ENCODE results near the gene SLC22A2. TPM values are rescaled to one million over a fixed set of nuclear protein-coding genes. Genes with fewer than 3 reads are reported as not detected.

Gene SLC22A2
- total and polyA plus RNA-seq, 2 donors (not counting 3 experiments of a cell fraction or from before 2014, with no cell fraction given), result not detected

- ChIA-PET CTCF (no interaction called here), POLR2A (no interaction called here)
- no peaks in the 10 kb centered on the region for H3K9me1 ChIP-seq (replicated peaks; ENCODE audit: control insufficient read depth, extremely low read depth, insufficient read depth, low read length)
- H3K4me1 ChIP-seq (ENCODE audit: control insufficient read depth, extremely low read depth, insufficient read depth, low read length), result no peaks in the 10 kb centered on the region
- H3K4me2 ChIP-seq (ENCODE audit: insufficient read depth, low read length), result no peak overlapping the region
- no peaks in the 10 kb centered on the region for H3K27me3 ChIP-seq (ENCODE audit: control insufficient read depth in 2 of 2, insufficient read depth in 2 of 2, low read length in 2 of 2)
- FAIRE-seq, result no peak
- TF ChIP-seq POLR2AphosphoS5 (IDR thresholded peaks at IDR 0.05; ENCODE audit: insufficient read depth, low read depth, low read length), result no peak
- TF ChIP-seq CTCF (IDR thresholded peaks at IDR 0.05; ENCODE audit: extremely low read depth in 1 of 2, insufficient read depth in 1 of 2, low read depth in 1 of 2, low read length in 2 of 2), result no peak
- TF ChIP-seq FOS (IDR thresholded peaks at IDR 0.05; ENCODE audit: borderline replicate concordance, insufficient read depth, low read length), result no peak
- TF ChIP-seq JUN (IDR thresholded peaks at IDR 0.05; ENCODE audit: borderline replicate concordance, insufficient read depth, insufficient read length, low read depth), result no peak
- TF ChIP-seq GATA2 (IDR thresholded peaks at IDR 0.05; ENCODE audit: insufficient read depth, insufficient read length, low read depth, low read length), result no peak
- no peak for TF ChIP-seq POLR2A (IDR thresholded peaks at IDR 0.05; ENCODE audit: low read depth, low read length)
- no peak for TF ChIP-seq MYC (IDR thresholded peaks at IDR 0.05; ENCODE audit: low read depth, low read length)
- no peak for TF ChIP-seq EZH2 (IDR thresholded peaks at IDR 0.05; ENCODE audit: borderline replicate concordance, low read depth, low read length, severe bottlenecking)
- TF ChIP-seq, protein P1, sequence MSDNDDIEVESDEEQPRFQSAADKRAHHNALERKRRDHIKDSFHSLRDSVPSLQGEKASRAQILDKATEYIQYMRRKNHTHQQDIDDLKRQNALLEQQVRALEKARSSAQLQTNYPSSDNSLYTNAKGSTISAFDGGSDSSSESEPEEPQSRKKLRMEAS (IDR thresholded peaks at IDR 0.05; ENCODE audit: insufficient read depth, insufficient read length), result no peak
- H3K36me3 ChIP-seq (ENCODE audit: control insufficient read depth in 2 of 2, extremely low read depth in 1 of 2, insufficient read depth in 2 of 2, low read length in 2 of 2), result no peaks in the 10 kb centered on the region
- no peaks in the 10 kb centered on the region for H4K20me1 ChIP-seq (replicated peaks; ENCODE audit: control insufficient read depth, extremely low read depth, insufficient read depth, low read length)
- no peaks in the 10 kb centered on the region for H3K79me2 ChIP-seq (ENCODE audit: control insufficient read depth, insufficient read depth, low read length)
- peaks cover 2% of the 10 kb centered on the region for H3K9me3 ChIP-seq (replicated peaks; ENCODE audit: control insufficient read depth, insufficient read depth, low read length)
- intact Hi-C loops (cut with micrococcal nuclease), result no loop called here
- H3K4me3 ChIP-seq (replicated peaks in 1 of 3; ENCODE audit: insufficient read depth in 1 of 3, low read depth in 1 of 3, low read length in 3 of 3), result no peak overlapping the region
- dilution Hi-C loops (cut with MboI; ENCODE audit: extremely low pct_ligation_motif_present, low sequenced_read_pairs), result no loop called here
- BruUV-seq (replicated peaks), result no TSS peak
- H3K9ac ChIP-seq (replicated peaks; ENCODE audit: extremely low read depth, insufficient read depth, low read length), result no peak overlapping the region
- no peak overlapping the region for H3K27ac ChIP-seq (ENCODE audit: insufficient read depth, low read depth, low read length)
- no peak for DNase-seq (ENCODE audit: low read depth, low spot score)
- H2AFZ ChIP-seq (ENCODE audit: low read depth, low read length), result no peak overlapping the region
Observed at GRCh38 chr6:160226118-160226591, 32.5 kb downstream of the SLC22A2 start.

All from endothelial cell of umbilical vein (primary cell).